Measurements from ENCODE around the gene ERICH3.
A peak's percentile ranks its signal among the peaks of the same experiment; 100 is the strongest.

The ERICH3 gene

DNA sequence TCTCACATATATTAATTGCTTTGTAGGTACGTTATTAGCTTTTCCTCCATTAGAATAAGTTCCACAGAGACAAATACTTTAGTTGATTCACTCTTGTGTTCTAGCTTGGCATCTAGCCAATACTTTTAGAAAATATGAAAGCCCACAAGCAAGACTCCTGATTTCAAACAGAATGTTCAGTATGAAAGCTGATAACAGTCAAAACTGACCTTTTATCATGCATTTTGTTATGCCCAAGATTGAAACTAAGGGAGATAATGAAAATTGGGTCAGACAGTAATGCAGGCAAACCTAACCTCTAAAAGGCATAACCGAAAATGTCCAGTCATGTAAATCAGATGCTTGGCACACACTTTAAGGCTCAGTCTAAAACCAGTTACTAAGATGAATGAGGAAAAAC lies 61.7 kb downstream of the ERICH3 start:
- no CpG with 5 or more reads among the region's 2 CpGs for WGBS, 2 donors (ENCODE audit: extremely low coverage in 2 of 2, insufficient read length in 2 of 2, insufficient replicate concordance in 1 of 2)
- H2BK120ac ChIP-seq (ENCODE audit: low read depth, low read length), result no peak overlapping the region
- no peak overlapping the region for H2BK15ac ChIP-seq (ENCODE audit: low read length)
- no peaks in the 10 kb centered on the region for H3K79me1 ChIP-seq (ENCODE audit: low read depth, low read length)
- H3K9ac ChIP-seq (ENCODE audit: low read depth, low read length, poor library complexity), result no peak overlapping the region
- no peak overlapping the region for H4K8ac ChIP-seq (ENCODE audit: low read depth, low read length)
- H2BK5ac ChIP-seq (ENCODE audit: low read length), result no peak overlapping the region
- no peak overlapping the region for H3K18ac ChIP-seq (ENCODE audit: low read length)
- no peaks in the 10 kb centered on the region for H3K4me1 ChIP-seq (ENCODE audit: control insufficient read depth in 2 of 2, insufficient read depth in 1 of 2, low read depth in 1 of 2, low read length in 2 of 2)
- H3K27me3 ChIP-seq (ENCODE audit: control insufficient read depth in 3 of 3, insufficient read depth in 3 of 3, low read depth in 1 of 3, low read length in 3 of 3), result no peaks in the 10 kb centered on the region
- no peak overlapping the region for H3K4me2 ChIP-seq (ENCODE audit: insufficient read depth, low read length, poor library complexity, severe bottlenecking)
- no peak overlapping the region for H3K4me3 ChIP-seq (ENCODE audit: low read length in 2 of 2)
- no peaks in the 10 kb centered on the region for H3K9me3 ChIP-seq (replicated peaks in 1 of 2; ENCODE audit: control insufficient read depth in 2 of 2, insufficient read depth in 1 of 2, low read depth in 1 of 2, low read length in 2 of 2)
- no peak overlapping the region for H2AFZ ChIP-seq (ENCODE audit: low read length)
- H3K23ac ChIP-seq (ENCODE audit: low read depth, low read length, poor library complexity), result no peak overlapping the region
- H3K36me3 ChIP-seq (replicated peaks in 1 of 2; ENCODE audit: control insufficient read depth in 2 of 2, insufficient read depth in 2 of 2, low read length in 2 of 2), result no peaks in the 10 kb centered on the region
- DNase-seq (ENCODE audit: low spot score), result no peak
- H4K91ac ChIP-seq (ENCODE audit: low read depth, low read length, poor library complexity), result no peak overlapping the region
- no peak overlapping the region for H3K27ac ChIP-seq (replicated peaks; ENCODE audit: low read length)
- no peak overlapping the region for H2AK5ac ChIP-seq (ENCODE audit: low read depth, low read length)
- H3K14ac ChIP-seq (ENCODE audit: low read length), result no peak overlapping the region
- no peak overlapping the region for H2BK12ac ChIP-seq (ENCODE audit: low read length)
- H3K4ac ChIP-seq (ENCODE audit: low read length), result no peak overlapping the region

GRCh38 chr1:74610961-74611360 lies 62.6 kb downstream of the ERICH3 start:
- Histone ChIP-seq H2BK12ac (ENCODE audit: low read length) (no peak overlapping the region), H3K4me2 (ENCODE audit: insufficient read depth, low read length, poor library complexity, severe bottlenecking) (no peak overlapping the region), H2AK5ac (ENCODE audit: low read depth, low read length) (no peak overlapping the region), H2BK5ac (ENCODE audit: low read length) (no peak overlapping the region), H3K4me3 (ENCODE audit: low read length in 2 of 2) (no peak overlapping the region), H4K91ac (ENCODE audit: low read depth, low read length, poor library complexity) (no peak overlapping the region), H2BK120ac (ENCODE audit: low read depth, low read length) (no peak overlapping the region), H4K8ac (ENCODE audit: low read depth, low read length) (no peak overlapping the region), H2BK15ac (ENCODE audit: low read length) (no peak overlapping the region), H3K79me1 (ENCODE audit: low read depth, low read length) (no peaks in the 10 kb centered on the region), H3K27me3 (ENCODE audit: control insufficient read depth in 3 of 3, insufficient read depth in 3 of 3, low read depth in 1 of 3, low read length in 3 of 3) (no peaks in the 10 kb centered on the region), H3K4ac (ENCODE audit: low read length) (no peak overlapping the region), H3K27ac (replicated peaks; ENCODE audit: low read length) (no peak overlapping the region), H3K4me1 (ENCODE audit: control insufficient read depth in 2 of 2, insufficient read depth in 1 of 2, low read depth in 1 of 2, low read length in 2 of 2) (no peaks in the 10 kb centered on the region), H3K18ac (ENCODE audit: low read length) (no peak overlapping the region), H3K14ac (ENCODE audit: low read length) (no peak overlapping the region), H2AFZ (ENCODE audit: low read length) (no peak overlapping the region), H3K9ac (ENCODE audit: low read depth, low read length, poor library complexity) (no peak overlapping the region), H3K36me3 (replicated peaks in 1 of 2; ENCODE audit: control insufficient read depth in 2 of 2, insufficient read depth in 2 of 2, low read length in 2 of 2) (no peaks in the 10 kb centered on the region), H3K23ac (ENCODE audit: low read depth, low read length, poor library complexity) (no peak overlapping the region), H3K9me3 (replicated peaks in 1 of 2; ENCODE audit: control insufficient read depth in 2 of 2, insufficient read depth in 1 of 2, low read depth in 1 of 2, low read length in 2 of 2) (no peaks in the 10 kb centered on the region)
- WGBS, 2 donors (ENCODE audit: extremely low coverage in 2 of 2, insufficient read length in 2 of 2, insufficient replicate concordance in 1 of 2), result no CpG with 5 or more reads among the region's 2 CpGs
- no peak for DNase-seq (ENCODE audit: low spot score)

DNA sequence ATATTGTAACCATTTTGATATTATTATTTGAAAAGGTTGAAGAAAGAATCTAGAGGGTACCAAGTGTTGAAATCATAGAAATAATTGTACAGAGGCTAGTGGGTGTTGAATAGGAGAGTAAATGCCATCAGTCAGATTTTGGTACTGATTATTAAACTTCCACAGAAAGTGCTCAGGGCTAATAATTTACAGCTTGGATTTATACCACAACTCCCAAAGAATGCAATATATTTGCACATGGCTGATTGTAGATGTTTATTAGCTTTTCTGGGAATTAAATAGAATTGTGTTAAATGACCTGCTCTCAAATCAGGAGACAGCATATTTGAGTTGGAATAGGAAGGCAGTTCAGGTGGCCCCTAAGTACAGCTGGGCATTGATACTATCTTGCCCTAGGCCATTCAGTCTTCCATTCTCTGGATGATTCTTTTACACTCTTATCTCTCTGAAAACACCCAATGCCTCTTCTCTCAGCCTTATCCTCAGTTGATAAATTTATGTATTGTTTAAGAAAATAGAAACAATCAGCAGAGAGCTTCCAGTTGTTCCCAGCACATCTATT lies 63.7 kb downstream of the ERICH3 start:
- H2BK5ac ChIP-seq (ENCODE audit: low read length), result no peak overlapping the region
- H4K91ac ChIP-seq (ENCODE audit: low read depth, low read length, poor library complexity), result no peak overlapping the region
- H3K18ac ChIP-seq (ENCODE audit: low read length), result no peak overlapping the region
- H3K79me1 ChIP-seq (ENCODE audit: low read depth, low read length), result no peaks in the 10 kb centered on the region
- H4K8ac ChIP-seq (ENCODE audit: low read depth, low read length), result no peak overlapping the region
- no peak overlapping the region for H2BK120ac ChIP-seq (ENCODE audit: low read depth, low read length)
- no peak overlapping the region for H2AFZ ChIP-seq (ENCODE audit: low read length)
- no peak overlapping the region for H3K23ac ChIP-seq (ENCODE audit: low read depth, low read length, poor library complexity)
- H3K27me3 ChIP-seq (ENCODE audit: control insufficient read depth in 3 of 3, insufficient read depth in 3 of 3, low read depth in 1 of 3, low read length in 3 of 3), result no peaks in the 10 kb centered on the region
- H3K4me1 ChIP-seq (ENCODE audit: control insufficient read depth in 2 of 2, insufficient read depth in 1 of 2, low read depth in 1 of 2, low read length in 2 of 2), result no peaks in the 10 kb centered on the region
- H3K9me3 ChIP-seq (replicated peaks in 1 of 2; ENCODE audit: control insufficient read depth in 2 of 2, insufficient read depth in 1 of 2, low read depth in 1 of 2, low read length in 2 of 2), result no peaks in the 10 kb centered on the region
- H2BK12ac ChIP-seq (ENCODE audit: low read length), result no peak overlapping the region
- no peak overlapping the region for H3K4ac ChIP-seq (ENCODE audit: low read length)
- no peak overlapping the region for H3K9ac ChIP-seq (ENCODE audit: low read depth, low read length, poor library complexity)
- no peak for DNase-seq (ENCODE audit: low spot score)
- no peaks in the 10 kb centered on the region for H3K36me3 ChIP-seq (replicated peaks in 1 of 2; ENCODE audit: control insufficient read depth in 2 of 2, insufficient read depth in 2 of 2, low read length in 2 of 2)
- H2BK15ac ChIP-seq (ENCODE audit: low read length), result no peak overlapping the region
- no peak overlapping the region for H3K4me3 ChIP-seq (ENCODE audit: low read length in 2 of 2)
- H2AK5ac ChIP-seq (ENCODE audit: low read depth, low read length), result no peak overlapping the region
- H3K27ac ChIP-seq (replicated peaks; ENCODE audit: low read length), result no peak overlapping the region
- no peak overlapping the region for H3K4me2 ChIP-seq (ENCODE audit: insufficient read depth, low read length, poor library complexity, severe bottlenecking)
- no peak overlapping the region for H3K14ac ChIP-seq (ENCODE audit: low read length)

- Histone ChIP-seq H3K27me3 (ENCODE audit: control insufficient read depth in 3 of 3, insufficient read depth in 3 of 3, low read depth in 1 of 3, low read length in 3 of 3) (no peaks in the 10 kb centered on the region), H2BK5ac (ENCODE audit: low read length) (no peak overlapping the region)
- no CpG with 5 or more reads among the region's 2 CpGs for WGBS, 2 donors (ENCODE audit: extremely low coverage in 2 of 2, insufficient read length in 2 of 2, insufficient replicate concordance in 1 of 2)
Measured at GRCh38 chr1:74596717-74597116, 76.9 kb downstream of the ERICH3 start.

More at GRCh38 chr1:74596717-74597116, 76.9 kb downstream of the ERICH3 start:
- no peak overlapping the region for H3K14ac ChIP-seq (ENCODE audit: low read length)
- H2AFZ ChIP-seq (ENCODE audit: low read length), result peak overlapping the region; percentile 38
- H3K4me2 ChIP-seq (ENCODE audit: insufficient read depth, low read length, poor library complexity, severe bottlenecking), result no peak overlapping the region
- H2AK5ac ChIP-seq (ENCODE audit: low read depth, low read length), result no peak overlapping the region
- H3K4me1 ChIP-seq (ENCODE audit: control insufficient read depth in 2 of 2, insufficient read depth in 1 of 2, low read depth in 1 of 2, low read length in 2 of 2), result peaks cover 0 to 2% of the 10 kb centered on the region in 2 donors
- no peak overlapping the region for H3K9ac ChIP-seq (ENCODE audit: low read depth, low read length, poor library complexity)
- no peak overlapping the region for H2BK120ac ChIP-seq (ENCODE audit: low read depth, low read length)
- no peaks in the 10 kb centered on the region for H3K9me3 ChIP-seq (replicated peaks in 1 of 2; ENCODE audit: control insufficient read depth in 2 of 2, insufficient read depth in 1 of 2, low read depth in 1 of 2, low read length in 2 of 2)
- no peak overlapping the region for H4K91ac ChIP-seq (ENCODE audit: low read depth, low read length, poor library complexity)
- H3K27ac ChIP-seq (replicated peaks; ENCODE audit: low read length), result no peak overlapping the region
- no peak overlapping the region for H2BK12ac ChIP-seq (ENCODE audit: low read length)
- H3K79me1 ChIP-seq (ENCODE audit: low read depth, low read length), result no peaks in the 10 kb centered on the region
- no peak overlapping the region for H3K23ac ChIP-seq (ENCODE audit: low read depth, low read length, poor library complexity)
- peak; percentile 5 for DNase-seq (ENCODE audit: low spot score)
- no peak overlapping the region for H4K8ac ChIP-seq (ENCODE audit: low read depth, low read length)
- no peak overlapping the region for H3K4me3 ChIP-seq (ENCODE audit: low read length in 2 of 2)
- H3K18ac ChIP-seq (ENCODE audit: low read length), result no peak overlapping the region
- H3K4ac ChIP-seq (ENCODE audit: low read length), result no peak overlapping the region
- no peak overlapping the region for H2BK15ac ChIP-seq (ENCODE audit: low read length)
- no peaks in the 10 kb centered on the region for H3K36me3 ChIP-seq (replicated peaks in 1 of 2; ENCODE audit: control insufficient read depth in 2 of 2, insufficient read depth in 2 of 2, low read length in 2 of 2)

Measured in neuronal stem cell (in vitro differentiated cells).